Sigmoid colon (tissue), 7 donors: ENCODE measurements around the gene BSND. TPM values are rescaled to one million over a fixed set of nuclear protein-coding genes. Genes with fewer than 3 reads are reported as not detected.

Source experiments
- DNase-seq: peaks from one replicate; pipeline ENCODE4 v3.0.0-alpha.2; 2019
- H3K27ac ChIP-seq, 4 donors: fragments of 200-600 bp; sonication (generic); one replicate each; pipeline ENCODE4 v1.5.1; 2016 to 2019; ENCODE audit warnings: mild to moderate bottlenecking in 1 of 4
- H3K27me3 ChIP-seq, 3 donors: fragments of 200-600 bp; sonication (generic); one replicate each; pipeline ENCODE4 v1.5.1; 2019; ENCODE audit warnings: mild to moderate bottlenecking in 1 of 3
- H3K36me3 ChIP-seq, 4 donors: fragments of 200-600 bp; sonication (generic); one replicate each; pipeline ENCODE4 v1.5.1; 2016 to 2019
- H3K4me1 ChIP-seq, 4 donors: fragments of 200-600 bp; sonication (generic); one replicate each; pipeline ENCODE4 v1.5.1; 2017 to 2019
- H3K4me3 ChIP-seq, 4 donors: fragments of 200-600 bp; sonication (generic); one replicate each; pipeline ENCODE4 v1.5.1; 2017 to 2019; ENCODE audit warnings: mild to moderate bottlenecking in 2 of 4, moderate library complexity in 1 of 4
- H3K9me3 ChIP-seq, 4 donors: fragments of 200-600 bp in 3 of 4; sonication (generic) in 3 of 4; one replicate each; pipeline versions ENCODE4 v1.5.1 to v1.6.1; 2013 to 2019
- CTCF ChIP-seq, 4 experiments: fragments of 450-650 bp in 3 of 4; fragments of 200-600 bp in 1 of 4; IDR thresholded peaks; one replicate each; pipeline ENCODE4 v1.5.1; 2016 to 2019; ENCODE audit warnings: antibody characterized with exemption in 4 of 4, mild to moderate bottlenecking in 3 of 4, moderate library complexity in 2 of 4
- EP300 ChIP-seq, 4 donors: sonication (generic); formaldehyde crosslinking; IDR thresholded peaks; one replicate each; pipeline ENCODE4 v1.6.1; 2017; ENCODE audit warnings: antibody characterized with exemption in 4 of 4
- POLR2A ChIP-seq, 2 donors: fragments of 450-650 bp; IDR thresholded peaks; one replicate each; pipeline ENCODE4 v1.6.1; 2016; ENCODE audit warnings: antibody characterized with exemption in 2 of 2, mild to moderate bottlenecking in 2 of 2, moderate library complexity in 2 of 2
- POLR2AphosphoS5 ChIP-seq, 4 donors: sonication (generic); formaldehyde crosslinking; IDR thresholded peaks; one replicate each; pipeline ENCODE4 v1.6.1; 2017; ENCODE audit warnings: antibody characterized with exemption in 4 of 4
- WGBS, 2 donors: extraction: QIAGEN DNeasy Blood & Tissue Kit; methylation state at CpG; one replicate each; pipeline ENCODE4 v1.1.7; 2013; 5-methylcytosine and 5-hydroxymethylcytosine counted together
- intact Hi-C: fragments of 100-400 bp; cut with DNase I; formaldehyde crosslinking; loops from one replicate; pipeline ENCODE4 v1.15.1; 2023
- polyA plus RNA-seq, 3 donors: library from polyadenylated mRNA; stranded (reverse); fragments of 200-250 nt; gene quantifications; one replicate each; pipeline ENCODE4 v1.2.3, GENCODE V29; 2013
- total RNA-seq, 4 donors: library from RNA; depleted of rRNA; stranded (reverse); fragments of >200 nt; gene quantifications; one replicate each; pipeline ENCODE4 v1.1.0, GENCODE V29; 2016
- donor health status: healthy with polysubstance abuse.
- donor health status: Bipolar disorder and iron deficiency.
- donor health status: healthy.

Gene BSND
- total and polyA plus RNA-seq, 7 donors, result not detected

- H3K36me3 ChIP-seq, result no peaks in the 10 kb centered on the region
- intact Hi-C loops, result no loop called here
- WGBS, 2 donors, result 88 to 92% methylated on average over 6 of the region's 6 CpGs
- H3K4me3 ChIP-seq, result no peak overlapping the region
- no peak for DNase-seq
- H3K27ac ChIP-seq, result no peak overlapping the region
- TF ChIP-seq EP300 (IDR thresholded peaks at IDR 0.05), result no peak
- TF ChIP-seq POLR2A (IDR thresholded peaks at IDR 0.05), result no peak
- peaks cover 4 to 48% (median 18%) of the 10 kb centered on the region in 3 donors for H3K27me3 ChIP-seq
- H3K4me1 ChIP-seq, result peaks cover 0 to 11% (median 9%) of the 10 kb centered on the region in 4 donors
- H3K9me3 ChIP-seq, result no peaks in the 10 kb centered on the region
Measured at GRCh38 chr1:54998100-54998499, 633 bp upstream of the BSND start.

- TF ChIP-seq POLR2A (IDR thresholded peaks at IDR 0.05), result no peak
- no peak for TF ChIP-seq EP300 (IDR thresholded peaks at IDR 0.05)
- TF ChIP-seq CTCF (IDR thresholded peaks at IDR 0.05), result no peak
- no peak for TF ChIP-seq POLR2AphosphoS5 (IDR thresholded peaks at IDR 0.05)
- H3K4me3 ChIP-seq, result no peak overlapping the region
- 69% methylated on average over 8 of the region's 8 CpGs for WGBS, 2 donors
- H3K36me3 ChIP-seq, result no peaks in the 10 kb centered on the region
- DNase-seq, result no peak
- no peak overlapping the region for H3K27ac ChIP-seq
- peaks cover 0 to 11% (median 9%) of the 10 kb centered on the region in 4 donors for H3K4me1 ChIP-seq
- intact Hi-C loops, result no loop called here
- no peaks in the 10 kb centered on the region for H3K9me3 ChIP-seq
- H3K27me3 ChIP-seq, result peaks cover 4 to 46% (median 18%) of the 10 kb centered on the region in 3 donors
Measured at GRCh38 chr1:55000110-55001085, 1.7 kb downstream of the BSND start.

- Histone ChIP-seq H3K27ac (no peak overlapping the region), H3K4me3 (no peak overlapping the region), H3K9me3 (no peaks in the 10 kb centered on the region), H3K4me1 (peaks cover 0 to 9% (median 8%) of the 10 kb centered on the region in 4 donors), H3K36me3 (no peaks in the 10 kb centered on the region), H3K27me3 (peaks cover 4 to 37% (median 11%) of the 10 kb centered on the region in 3 donors)
- WGBS, 2 donors, result 90 to 91% methylated on average over 4 of the region's 4 CpGs
- intact Hi-C loops, result no loop called here
- DNase-seq, result no peak
- no peak for TF ChIP-seq POLR2A (IDR thresholded peaks at IDR 0.05)
Measured at GRCh38 chr1:55001311-55001710, 2.6 kb downstream of the BSND start.

- 51 to 56% methylated on average over 2 of the region's 2 CpGs for WGBS, 2 donors
- Histone ChIP-seq H3K27ac (no peak overlapping the region), H3K27me3 (peaks cover 0 to 23% (median under 1%) of the 10 kb centered on the region in 3 donors), H3K36me3 (no peaks in the 10 kb centered on the region), H3K4me1 (no peaks in the 10 kb centered on the region), H3K9me3 (no peaks in the 10 kb centered on the region), H3K4me3 (no peak overlapping the region)
- TF ChIP-seq POLR2AphosphoS5 (IDR thresholded peaks at IDR 0.05), result no peak
- no peak for TF ChIP-seq EP300 (IDR thresholded peaks at IDR 0.05)
- no peak for TF ChIP-seq POLR2A (IDR thresholded peaks at IDR 0.05)
- TF ChIP-seq CTCF (IDR thresholded peaks at IDR 0.05), result no peak
- no peak for DNase-seq
- intact Hi-C loops, result no loop called here
Measured at GRCh38 chr1:55002686-55003085, 4.0 kb downstream of the BSND start.

GRCh38 chr1:55005351-55006140, 6.8 kb downstream of the BSND start:
- Histone ChIP-seq H3K4me3 (no peak overlapping the region), H3K9me3 (no peaks in the 10 kb centered on the region), H3K27me3 (peaks cover 0 to 2% (median 0%) of the 10 kb centered on the region in 3 donors), H3K36me3 (no peaks in the 10 kb centered on the region), H3K27ac (no peak overlapping the region), H3K4me1 (no peaks in the 10 kb centered on the region)
- DNase-seq, result no peak
- no peak for TF ChIP-seq POLR2AphosphoS5 (IDR thresholded peaks at IDR 0.05)
- TF ChIP-seq POLR2A (IDR thresholded peaks at IDR 0.05), result no peak
- no peak for TF ChIP-seq EP300 (IDR thresholded peaks at IDR 0.05)
- no peak for TF ChIP-seq CTCF (IDR thresholded peaks at IDR 0.05)
- 89 to 90% methylated on average over 10 of the region's 10 CpGs for WGBS, 2 donors
- intact Hi-C loops, result no loop called here
